K562 (cell line): ENCODE measurements around the gene MITF. TPM values are rescaled to one million over a fixed set of nuclear protein-coding genes. Genes with fewer than 3 reads are reported as not detected.

ENCODE experiments used
- ATAC-seq: fragments of 200-7000 bp; cut with Tn5 transposase; 3 replicates; pipeline ENCODE4 v1.9.1; 2020; ENCODE audit warnings: moderate library complexity
- BruUV-seq: library from RNA; stranded (reverse); fragments of 400-500 nt; replicated peaks from 2 replicates; lab custom pipeline; 2021; lab: Mats Ljungman, UMichigan
- CTCF ChIA-PET: fragments of 300-600 bp; formaldehyde crosslinking; extraction: SDS; loops from one replicate; lab custom pipeline; 2021; ENCODE audit warnings: low intra/inter-chr PET ratio; lab: Yijun Ruan, JAX
- POLR2A ChIA-PET: fragments of 300-600, 350-650 bp; sonication (Branson Sonifier 250); formaldehyde crosslinking; extraction: SDS; loops from one replicate; lab custom pipeline; 2021; ENCODE audit warnings: antibody characterized with exemption, inconsistent platforms; lab: Yijun Ruan, JAX
- DNase-seq, 4 experiments: peaks; one replicate each; pipeline versions ENCODE4 v3.0.0 to v3.0.0-alpha.2; 2011 to 2018; ENCODE audit warnings: low spot score in 3 of 4, mixed read lengths in 3 of 4; ENCODE audit errors: extremely low read depth in 1 of 4
- FAIRE-seq: peaks from 2 replicates; lab custom pipeline; 2011; peaks lifted over from hg19 to GRCh38; lab: Jason Lieb, UNC
- H2AFZ ChIP-seq: 2 replicates; pipeline ENCODE4 v1.6.0; 2011; ENCODE audit warnings: low read depth, low read length, control low read depth, inconsistent platforms
- H3K27ac ChIP-seq: fragments of 200-600 bp; 3 replicates; pipeline ENCODE4 v1.8.0; 2011; ENCODE audit warnings: low read depth, mild to moderate bottlenecking, control low read depth, inconsistent platforms, low read length, moderate library complexity, mixed read lengths; ENCODE audit errors: extremely low read depth
- H3K27me3 ChIP-seq, 2 experiments: fragments of 300-600 bp in 1 of 2; 2 replicates in 1 of 2; 3 replicates in 1 of 2; pipeline versions ENCODE4 v1.6.0 to v1.8.0; 2011; ENCODE audit warnings: inconsistent platforms in 2 of 2, low read length in 2 of 2, mild to moderate bottlenecking in 1 of 2, mixed read lengths in 1 of 2, moderate library complexity in 1 of 2; ENCODE audit not compliant: control insufficient read depth in 2 of 2, insufficient read depth in 2 of 2
- H3K36me3 ChIP-seq: fragments of 300-600 bp; 3 replicates; pipeline ENCODE4 v1.8.0; 2011; ENCODE audit warnings: mild to moderate bottlenecking, low read length, inconsistent platforms; ENCODE audit not compliant: control insufficient read depth, insufficient read depth
- H3K4me1 ChIP-seq, 2 experiments: fragments of 200-600 bp in 1 of 2; replicated peaks in 1 of 2; 2 replicates in 1 of 2; 3 replicates in 1 of 2; pipeline versions ENCODE4 v1.5.1 to v1.8.0; 2011; ENCODE audit warnings: inconsistent platforms in 2 of 2, low read length in 2 of 2, mild to moderate bottlenecking in 1 of 2, mixed read lengths in 1 of 2, moderate library complexity in 1 of 2; ENCODE audit not compliant: control insufficient read depth in 2 of 2, insufficient read depth in 2 of 2
- H3K4me2 ChIP-seq: 2 replicates; pipeline ENCODE4 v1.6.1; 2011; ENCODE audit warnings: low read length, control low read depth, inconsistent platforms, mixed read lengths; ENCODE audit not compliant: insufficient read depth
- H3K4me3 ChIP-seq: fragments of 200-600 bp; sonication (generic), shearing (Covaris generic); 2 replicates; pipeline ENCODE4 v1.5.1; 2016; ENCODE audit warnings: control low read depth, inconsistent platforms
- H3K79me2 ChIP-seq: fragments of 200-600 bp; 3 replicates; pipeline ENCODE4 v1.8.0; 2011; ENCODE audit warnings: low read length, inconsistent platforms; ENCODE audit not compliant: control insufficient read depth, insufficient read depth
- H3K9ac ChIP-seq, 2 experiments: 2 replicates each; pipeline versions ENCODE4 v1.6.0 to v1.6.1; 2011; ENCODE audit warnings: low read depth in 2 of 2, low read length in 2 of 2, control low read depth in 1 of 2, inconsistent platforms in 1 of 2, mild to moderate bottlenecking in 1 of 2, mixed read lengths in 1 of 2; ENCODE audit not compliant: insufficient read depth in 1 of 2
- H3K9me1 ChIP-seq: one replicate; pipeline ENCODE4 v1.6.0; 2011; ENCODE audit warnings: inconsistent platforms, mild to moderate bottlenecking, low read length, moderate library complexity; ENCODE audit not compliant: control insufficient read depth, insufficient read depth
- H3K9me3 ChIP-seq: replicated peaks from 2 replicates; pipeline ENCODE4 v1.5.1; 2011; ENCODE audit warnings: low read depth, low read length, inconsistent platforms; ENCODE audit not compliant: control insufficient read depth, insufficient read depth
- H4K20me1 ChIP-seq: replicated peaks from 2 replicates; pipeline ENCODE4 v1.6.1; 2011; ENCODE audit warnings: low read length, inconsistent platforms, mixed read lengths; ENCODE audit not compliant: control insufficient read depth, insufficient read depth
- GABPA ChIP-seq: fragments of 200-800 bp; sonication (Bioruptor generic); conservative IDR thresholded peaks from 2 replicates; pipeline ENCODE4 v1.6.1; 2016; ENCODE audit warnings: low read depth, missing genetic modification characterization, missing compliant biosample characterization
- OTX1 ChIP-seq: fragments of 450-650 bp; formaldehyde crosslinking; IDR thresholded peaks from 2 replicates; pipeline ENCODE4 v1.4.0; 2022; ENCODE audit warnings: mild to moderate bottlenecking
- RBM22 ChIP-seq: fragments of 200-400 bp; formaldehyde crosslinking; IDR thresholded peaks from 2 replicates; pipeline ENCODE4 v1.6.1; 2018; ENCODE audit warnings: low read length, low read depth; ENCODE audit not compliant: poor library complexity, severe bottlenecking
- WGBS: fragments of 100-300 bp; shearing (Covaris generic); methylation state at CpG from one replicate; pipeline ENCODE4 v1.1.6; 2016; ENCODE audit warnings: low coverage, mixed read lengths; ENCODE audit not compliant: insufficient coverage; ENCODE audit errors: missing lambda C conversion rate; 5-methylcytosine and 5-hydroxymethylcytosine counted together
- in situ Hi-C: fragments of 300-500 bp; cut with MboI; formaldehyde crosslinking; loops from 4 replicates; pipeline ENCODE4 v1.15.0; 2018; ENCODE audit warnings: inconsistent platforms, mixed read lengths
- intact Hi-C: fragments of 100-400 bp; cut with micrococcal nuclease; formaldehyde crosslinking; loops from 2 replicates; pipeline ENCODE4 v1.14.2; 2022
- polyA plus RNA-seq, 8 experiments: library from polyadenylated mRNA; depleted of rRNA in 4 of 8; stranded (reverse) in 5 of 8; unstranded in 3 of 8; fragments of >200 nt; fragmentation: Nextera tagmentation in 2 of 8; fragmentation: Illumina TruSeq in 1 of 8; extraction: Ambion mirVana in 2 of 8; extraction: Trizol in 1 of 8; gene quantifications; 2 replicates each; pipeline versions ENCODE4 v1.2.1 to v1.2.3, GENCODE V29; 2011 to 2014; ENCODE audit warnings: inconsistent platforms in 1 of 8, missing spikeins in 1 of 8
- total RNA-seq, 7 experiments: library from RNA; depleted of rRNA in 6 of 7; stranded (reverse); fragments of >200 nt in 6 of 7; fragmentation: Illumina TruSeq in 2 of 7; extraction: Trizol in 2 of 7; gene quantifications; 2 replicates each; pipeline versions ENCODE4 v1.2.1 to v1.2.3, GENCODE V29; 2011 to 2021; ENCODE audit warnings: low replicate concordance in 1 of 7
- TF ChIP-seq, protein P1 (sequence below), 2 experiments: IDR thresholded peaks; 2 replicates each; pipeline ENCODE4 v1.6.1; 2012; ENCODE audit warnings: improper control_type of control experiment in 2 of 2, low read depth in 2 of 2, low read length in 2 of 2, borderline replicate concordance in 1 of 2
- TF ChIP-seq, protein P2 (sequence below): fragments of 250-450 bp; sonication (Bioruptor Pico); IDR thresholded peaks from 2 replicates; pipeline ENCODE4 v1.5.1; 2021; ENCODE audit warnings: mild to moderate bottlenecking

MITF gene
- total and polyA plus RNA-seq, 9 of the 15 experiments (the other 6 are each of a cell fraction or from before 2014, with no cell fraction given) = 5.6 to 14.9 (median 11.1) TPM

GRCh38 chr3:69944931-69945493 lies 205.7 kb downstream of the MITF start:
- H2AFZ ChIP-seq = no peak overlapping the region
- in situ Hi-C loops (loop anchor here (10.0 to 25.0 kb wide), 2 partner anchors 250 to 783 kb away; no protein-coding TSS in a partner anchor), intact Hi-C loops (loop anchor here (5.0 kb wide), 2 partner anchors 88 to 273 kb away; no protein-coding TSS in a partner anchor)
- H3K9ac ChIP-seq = no peak overlapping the region
- BruUV-seq = no TSS peak
- no peaks in the 10 kb centered on the region for H3K79me2 ChIP-seq
- H3K36me3 ChIP-seq = peaks cover 32% of the 10 kb centered on the region; the same call in 1 of the 3 replicates
- H3K9me3 ChIP-seq = no peaks in the 10 kb centered on the region
- WGBS = 56% methylated on average over 3 of the region's 3 CpGs
- CTCF ChIA-PET = interaction anchor here (0.6 kb wide), 1 partner anchor 111 kb away, joined by 8 read pairs; no protein-coding TSS in a partner anchor
- FAIRE-seq = no peak
- no peak overlapping the region for H3K4me3 ChIP-seq
- POLR2A ChIA-PET = interaction anchor here (0.8 kb wide), 1 partner anchor 54 kb away, joined by 4 read pairs; no protein-coding TSS in a partner anchor
- H3K4me2 ChIP-seq = no peak overlapping the region
- H3K27ac ChIP-seq = no peak overlapping the region
- no peak for ATAC-seq
- no peak for DNase-seq
- TF ChIP-seq, protein P1, sequence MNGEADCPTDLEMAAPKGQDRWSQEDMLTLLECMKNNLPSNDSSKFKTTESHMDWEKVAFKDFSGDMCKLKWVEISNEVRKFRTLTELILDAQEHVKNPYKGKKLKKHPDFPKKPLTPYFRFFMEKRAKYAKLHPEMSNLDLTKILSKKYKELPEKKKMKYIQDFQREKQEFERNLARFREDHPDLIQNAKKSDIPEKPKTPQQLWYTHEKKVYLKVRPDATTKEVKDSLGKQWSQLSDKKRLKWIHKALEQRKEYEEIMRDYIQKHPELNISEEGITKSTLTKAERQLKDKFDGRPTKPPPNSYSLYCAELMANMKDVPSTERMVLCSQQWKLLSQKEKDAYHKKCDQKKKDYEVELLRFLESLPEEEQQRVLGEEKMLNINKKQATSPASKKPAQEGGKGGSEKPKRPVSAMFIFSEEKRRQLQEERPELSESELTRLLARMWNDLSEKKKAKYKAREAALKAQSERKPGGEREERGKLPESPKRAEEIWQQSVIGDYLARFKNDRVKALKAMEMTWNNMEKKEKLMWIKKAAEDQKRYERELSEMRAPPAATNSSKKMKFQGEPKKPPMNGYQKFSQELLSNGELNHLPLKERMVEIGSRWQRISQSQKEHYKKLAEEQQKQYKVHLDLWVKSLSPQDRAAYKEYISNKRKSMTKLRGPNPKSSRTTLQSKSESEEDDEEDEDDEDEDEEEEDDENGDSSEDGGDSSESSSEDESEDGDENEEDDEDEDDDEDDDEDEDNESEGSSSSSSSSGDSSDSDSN (IDR thresholded peaks at IDR 0.05; ENCODE audit: borderline replicate concordance in 1 of 2, low read depth in 2 of 2, low read length in 2 of 2) = no peak
- TF ChIP-seq RBM22 = no peak
- TF ChIP-seq OTX1 (CRISPR knock-in tag) = no peak
- TF ChIP-seq, protein P2, sequence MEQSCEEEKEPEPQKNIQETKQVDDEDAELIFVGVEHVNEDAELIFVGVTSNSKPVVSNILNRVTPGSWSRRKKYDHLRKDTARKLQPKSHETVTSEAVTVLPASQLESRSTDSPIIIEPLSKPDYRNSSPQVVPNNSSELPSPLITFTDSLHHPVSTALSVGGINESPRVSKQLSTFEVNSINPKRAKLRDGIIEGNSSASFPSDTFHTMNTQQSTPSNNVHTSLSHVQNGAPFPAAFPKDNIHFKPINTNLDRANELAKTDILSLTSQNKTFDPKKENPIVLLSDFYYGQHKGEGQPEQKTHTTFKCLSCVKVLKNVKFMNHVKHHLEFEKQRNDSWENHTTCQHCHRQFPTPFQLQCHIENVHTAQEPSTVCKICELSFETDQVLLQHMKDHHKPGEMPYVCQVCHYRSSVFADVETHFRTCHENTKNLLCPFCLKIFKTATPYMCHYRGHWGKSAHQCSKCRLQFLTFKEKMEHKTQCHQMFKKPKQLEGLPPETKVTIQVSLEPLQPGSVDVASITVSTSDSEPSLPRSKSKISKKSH (CRISPR knock-in tag) = no peak
- no peak for TF ChIP-seq GABPA (tag)
- H3K9me1 ChIP-seq = no peaks in the 10 kb centered on the region
- H4K20me1 ChIP-seq = no peaks in the 10 kb centered on the region
- H3K4me1 ChIP-seq = no peaks in the 10 kb centered on the region
- H3K27me3 ChIP-seq = no peaks in the 10 kb centered on the region
